ENCODE data around the gene STAT2.
"Not testable (repeated sequence)": the region's sequence is repeated elsewhere in the genome, so short reads cannot be mapped to it uniquely, and the experiment has no call there.

Gene STAT2

GRCh38 chr12:56330936-56331490 is 28.9 kb downstream of the STAT2 start:
- no peak for DNase-seq (ENCODE audit: low read depth)
- H3K4me3 ChIP-seq (ENCODE audit: low read depth, low read length): no peak overlapping the region
- TF ChIP-seq, protein P1, sequence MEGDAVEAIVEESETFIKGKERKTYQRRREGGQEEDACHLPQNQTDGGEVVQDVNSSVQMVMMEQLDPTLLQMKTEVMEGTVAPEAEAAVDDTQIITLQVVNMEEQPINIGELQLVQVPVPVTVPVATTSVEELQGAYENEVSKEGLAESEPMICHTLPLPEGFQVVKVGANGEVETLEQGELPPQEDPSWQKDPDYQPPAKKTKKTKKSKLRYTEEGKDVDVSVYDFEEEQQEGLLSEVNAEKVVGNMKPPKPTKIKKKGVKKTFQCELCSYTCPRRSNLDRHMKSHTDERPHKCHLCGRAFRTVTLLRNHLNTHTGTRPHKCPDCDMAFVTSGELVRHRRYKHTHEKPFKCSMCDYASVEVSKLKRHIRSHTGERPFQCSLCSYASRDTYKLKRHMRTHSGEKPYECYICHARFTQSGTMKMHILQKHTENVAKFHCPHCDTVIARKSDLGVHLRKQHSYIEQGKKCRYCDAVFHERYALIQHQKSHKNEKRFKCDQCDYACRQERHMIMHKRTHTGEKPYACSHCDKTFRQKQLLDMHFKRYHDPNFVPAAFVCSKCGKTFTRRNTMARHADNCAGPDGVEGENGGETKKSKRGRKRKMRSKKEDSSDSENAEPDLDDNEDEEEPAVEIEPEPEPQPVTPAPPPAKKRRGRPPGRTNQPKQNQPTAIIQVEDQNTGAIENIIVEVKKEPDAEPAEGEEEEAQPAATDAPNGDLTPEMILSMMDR (IDR thresholded peaks at IDR 0.05; ENCODE audit: low read depth, low read length): no peak
- TF ChIP-seq MAX (IDR thresholded peaks at IDR 0.05; ENCODE audit: low read depth, low read length) (no peak), MYC (IDR thresholded peaks at IDR 0.05; ENCODE audit: low read depth, low read length) (no peak), POLR2A (IDR thresholded peaks at IDR 0.05; ENCODE audit: extremely low read depth, insufficient read length) (no peak)

DNA sequence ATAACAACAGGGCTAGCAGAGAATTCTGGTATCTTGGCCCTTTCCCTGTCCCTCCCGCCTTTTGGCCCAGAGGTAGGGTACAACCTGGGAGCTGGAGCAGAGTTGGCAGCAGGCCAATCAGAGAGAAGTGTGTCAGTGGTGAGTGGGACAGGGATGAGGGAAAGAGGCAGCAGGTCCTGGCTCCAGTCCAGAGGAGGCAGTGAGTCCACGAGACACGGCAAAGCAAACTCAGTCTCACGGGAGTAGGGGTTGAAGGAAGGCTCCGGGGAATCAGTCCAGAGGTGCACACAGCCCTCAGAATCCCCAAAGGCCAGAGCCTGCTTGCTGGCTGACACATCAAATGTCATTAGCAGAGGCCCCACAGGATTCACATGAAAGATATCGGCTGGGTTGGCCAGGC is 33.4 kb downstream of the STAT2 start:
- DNase-seq (ENCODE audit: low read depth): no peak
- H3K4me3 ChIP-seq (ENCODE audit: low read depth, low read length): no peak overlapping the region
- TF ChIP-seq MYC (IDR thresholded peaks at IDR 0.05; ENCODE audit: low read depth, low read length) (no peak), POLR2A (IDR thresholded peaks at IDR 0.05; ENCODE audit: extremely low read depth, insufficient read length) (no peak), MAX (IDR thresholded peaks at IDR 0.05; ENCODE audit: low read depth, low read length) (no peak)
- TF ChIP-seq, protein P1 (IDR thresholded peaks at IDR 0.05; ENCODE audit: low read depth, low read length): no peak

DNA sequence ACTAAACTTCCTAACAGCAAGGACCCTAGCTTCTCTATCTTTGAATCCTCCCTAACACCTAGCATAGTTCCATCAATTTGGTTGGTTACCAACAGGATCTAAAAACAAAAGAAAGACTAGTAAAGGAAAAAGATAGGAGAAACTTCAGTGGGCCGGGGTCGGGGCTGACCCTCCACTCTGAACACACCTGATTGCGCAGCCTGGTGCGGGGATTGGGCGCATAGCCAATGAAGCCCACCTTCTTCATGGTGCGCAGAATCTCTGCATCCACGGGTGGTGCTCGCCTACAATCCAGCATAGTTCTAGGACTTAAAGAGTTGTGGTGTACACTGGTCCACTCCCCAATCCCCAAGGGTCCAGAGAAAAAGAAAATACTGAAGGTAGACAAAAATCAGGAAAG is 33.8 kb downstream of the STAT2 start:
- H3K4me3 ChIP-seq (ENCODE audit: low read depth, low read length): no peak overlapping the region
- DNase-seq (ENCODE audit: low read depth): no peak
- no peak for TF ChIP-seq POLR2A (IDR thresholded peaks at IDR 0.05; ENCODE audit: extremely low read depth, insufficient read length)

DNA sequence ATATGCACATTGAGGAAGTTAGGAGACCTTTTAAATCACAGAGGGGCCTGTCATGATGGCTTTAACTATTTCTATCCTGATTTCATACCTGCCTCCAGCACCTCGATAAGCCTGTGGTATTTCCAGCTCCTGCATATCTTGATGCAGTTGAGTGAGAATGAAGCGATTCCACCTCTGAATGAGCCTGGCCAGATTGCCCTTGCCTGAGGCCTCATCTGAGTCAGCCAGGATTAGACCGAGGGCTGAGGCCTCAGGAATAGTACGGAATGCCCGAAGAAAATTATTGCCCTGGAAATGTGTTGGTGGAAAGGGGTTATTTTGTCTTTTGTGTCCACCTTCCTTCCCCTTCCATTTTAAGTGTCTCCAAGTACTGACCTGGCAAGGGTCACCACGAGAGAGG is 35.7 kb downstream of the STAT2 start:
- TF ChIP-seq POLR2A (IDR thresholded peaks at IDR 0.05; ENCODE audit: extremely low read depth, insufficient read length) (no peak), MYC (IDR thresholded peaks at IDR 0.05; ENCODE audit: low read depth, low read length) (no peak)
- no peak for DNase-seq (ENCODE audit: low read depth)
- H3K4me3 ChIP-seq (ENCODE audit: low read depth, low read length): no peak overlapping the region

- not testable (repeated sequence) for H3K4me3 ChIP-seq (ENCODE audit: low read depth, low read length); DNase-seq (ENCODE audit: low read depth)
Measured at GRCh38 chr12:56321610-56322009, 38.3 kb downstream of the STAT2 start.

DNA sequence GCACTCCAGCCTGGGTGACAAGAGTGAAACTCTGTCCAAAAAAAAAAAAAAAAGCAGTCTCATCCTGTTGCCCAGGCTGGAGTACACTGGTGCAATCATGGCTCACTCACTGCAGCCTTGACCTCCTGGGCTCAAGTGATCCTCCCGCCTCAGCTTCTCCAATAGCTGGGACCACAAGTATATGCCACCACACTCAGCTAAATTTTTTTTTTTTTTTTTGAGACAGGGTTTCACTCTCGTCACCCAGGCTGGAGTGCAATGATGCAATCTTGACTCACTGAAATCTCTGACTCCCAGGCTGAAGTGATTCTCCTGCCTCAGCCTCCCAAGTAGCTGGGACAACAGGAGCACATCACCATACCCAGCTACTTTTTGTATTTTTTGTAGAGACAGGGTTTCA is 38.9 kb downstream of the STAT2 start:
- no peak overlapping the region for H3K4me3 ChIP-seq (ENCODE audit: low read depth, low read length)
- DNase-seq (ENCODE audit: low read depth): peak; percentile 43
- TF ChIP-seq MYC (IDR thresholded peaks at IDR 0.05; ENCODE audit: low read depth, low read length) (no peak), MAX (IDR thresholded peaks at IDR 0.05; ENCODE audit: low read depth, low read length) (no peak)

DNA sequence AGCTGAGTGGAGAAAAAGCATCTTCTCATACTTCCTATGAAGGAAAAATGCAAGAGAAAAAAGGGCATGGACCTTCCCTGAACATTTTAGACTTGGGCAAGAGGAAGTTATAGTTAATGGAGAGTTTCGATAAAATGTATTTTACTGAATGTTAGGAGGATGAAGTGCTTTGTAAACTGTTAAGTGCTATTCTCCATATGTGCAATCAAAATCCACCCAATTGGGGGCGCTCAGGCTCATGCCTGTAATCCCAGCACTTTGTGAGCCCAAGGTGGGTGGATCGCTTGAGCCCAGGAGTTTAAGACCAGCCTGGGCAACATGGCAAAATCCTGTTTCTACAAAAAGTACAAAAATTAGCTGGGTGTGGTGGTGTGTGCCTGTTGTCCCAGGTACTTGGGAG is 42.2 kb downstream of the STAT2 start:
- no peak for DNase-seq (ENCODE audit: low read depth)
- no peak overlapping the region for H3K4me3 ChIP-seq (ENCODE audit: low read depth, low read length)
- TF ChIP-seq MAX (IDR thresholded peaks at IDR 0.05; ENCODE audit: low read depth, low read length) (no peak), MYC (IDR thresholded peaks at IDR 0.05; ENCODE audit: low read depth, low read length) (no peak), POLR2A (IDR thresholded peaks at IDR 0.05; ENCODE audit: extremely low read depth, insufficient read length) (no peak)
- TF ChIP-seq, protein P1 (IDR thresholded peaks at IDR 0.05; ENCODE audit: low read depth, low read length): no peak

DNA sequence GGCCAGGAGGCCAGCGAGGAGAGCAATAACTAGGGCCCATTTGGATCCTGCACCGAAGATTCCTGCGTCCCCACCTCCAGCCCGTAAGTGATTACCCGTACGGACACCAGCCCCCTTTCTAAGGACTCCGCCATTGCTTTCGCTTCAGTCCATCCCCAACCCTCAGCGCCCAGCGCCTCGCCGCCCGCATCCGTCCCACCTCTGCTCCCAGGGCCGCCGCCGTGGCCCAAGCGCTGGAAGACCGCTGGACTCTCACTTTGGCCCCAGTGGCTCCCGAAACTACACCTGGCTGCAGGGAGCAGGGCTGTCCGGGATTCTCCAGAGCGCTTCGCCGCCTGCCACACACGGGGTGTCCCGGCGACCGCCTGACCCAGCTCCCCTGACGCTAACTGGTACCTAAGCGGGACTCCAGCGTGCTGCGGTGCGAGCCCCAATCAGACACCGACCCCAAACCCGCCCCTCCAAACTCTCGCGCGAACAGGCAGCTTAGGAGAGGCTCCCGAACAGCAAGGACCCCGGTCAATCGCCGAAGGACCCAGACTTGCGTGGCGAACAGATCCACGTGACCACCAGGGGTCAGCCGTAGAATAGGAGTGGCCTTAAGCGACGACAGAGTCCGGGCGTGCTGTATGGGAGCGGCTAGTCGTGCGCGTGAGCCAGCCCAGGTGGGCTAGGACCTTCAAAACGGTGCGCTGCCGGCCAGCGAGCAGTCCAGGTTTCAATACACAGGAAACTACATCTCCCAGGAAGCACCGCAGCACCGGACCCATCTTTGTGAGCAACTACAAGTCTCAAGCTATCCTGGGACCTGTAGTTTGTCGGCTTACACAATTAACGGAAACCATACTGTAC is 44.1 kb downstream of the STAT2 start, which contains the start of gene CNPY2:
Gene CNPY2 (minus strand): TSS at position 367 of the 852 bp plus-strand sequence. CDS start 771 bp downstream, outside the sequence.
- peak; percentile 92 for TF ChIP-seq MAX (IDR thresholded peaks at IDR 0.05; ENCODE audit: low read depth, low read length)
- TF ChIP-seq MYC (IDR thresholded peaks at IDR 0.05; ENCODE audit: low read depth, low read length): no peak
- TF ChIP-seq, protein P1 (IDR thresholded peaks at IDR 0.05; ENCODE audit: low read depth, low read length): no peak
- peak; percentile 80 for TF ChIP-seq POLR2A (IDR thresholded peaks at IDR 0.05; ENCODE audit: extremely low read depth, insufficient read length)
- H3K4me3 ChIP-seq (ENCODE audit: low read depth, low read length): peak within 1 kb of the TSS; percentile 94
- DNase-seq (ENCODE audit: low read depth): peak; percentile 99
